SK-N-SH (cell line): ENCODE results near the gene TIMD4. TPM values are rescaled to one million over a fixed set of nuclear protein-coding genes. Genes with fewer than 3 reads are reported as not detected.

Experiments
- CTCF ChIA-PET: fragments of 300-600, 350-600 bp; formaldehyde crosslinking; extraction: SDS; loops from one replicate; lab custom pipeline; 2021; lab: Yijun Ruan, JAX
- POLR2A ChIA-PET: fragments of 350-600 bp; sonication (Branson Sonifier 250); formaldehyde crosslinking; extraction: SDS; loops from one replicate; lab custom pipeline; 2020; ENCODE audit warnings: antibody characterized with exemption, inconsistent platforms; lab: Yijun Ruan, JAX
- DNase-seq: peaks from one replicate; pipeline ENCODE4 v3.0.0; 2012
- H2AFZ ChIP-seq: fragments of 200-600 bp; sonication (generic); 2 replicates; pipeline ENCODE4 v1.8.1; 2016; ENCODE audit warnings: antibody characterized with exemption, mild to moderate bottlenecking, low read depth
- H3F3A ChIP-seq: fragments of 200-600 bp; sonication (generic); replicated peaks from 2 replicates; pipeline ENCODE3; 2016; ENCODE audit warnings: antibody characterized with exemption, mild to moderate bottlenecking; ENCODE audit not compliant: insufficient read depth
- H3K27ac ChIP-seq, 2 experiments: fragments of 200-500 bp in 1 of 2; fragments of 200-600 bp in 1 of 2; sonication (Bioruptor generic) in 1 of 2; sonication (generic), shearing (Covaris generic) in 1 of 2; 2 replicates each; pipeline versions ENCODE4 v1.5.1 to v1.6.1; 2014 to 2016; ENCODE audit warnings: low read depth in 2 of 2, inconsistent platforms in 1 of 2, low read length in 1 of 2, mild to moderate bottlenecking in 1 of 2, mixed read lengths in 1 of 2
- H3K27me3 ChIP-seq: fragments of 200-600 bp; sonication (generic), shearing (Covaris generic); 2 replicates; pipeline ENCODE4 v1.6.1; 2016; ENCODE audit warnings: mixed run types; ENCODE audit not compliant: insufficient read depth
- H3K36me3 ChIP-seq, 2 experiments: fragments of 200-500 bp in 1 of 2; fragments of 200-600 bp in 1 of 2; sonication (Bioruptor generic) in 1 of 2; sonication (generic) in 1 of 2; replicated peaks in 1 of 2; 2 replicates each; pipeline versions ENCODE3 to v1.5.1; 2014 to 2016; ENCODE audit warnings: low read length in 1 of 2, mild to moderate bottlenecking in 1 of 2; ENCODE audit not compliant: insufficient read depth in 2 of 2, control insufficient read depth in 1 of 2
- H3K4me1 ChIP-seq, 2 experiments: fragments of 200-500 bp in 1 of 2; fragments of 200-600 bp in 1 of 2; sonication (Bioruptor generic) in 1 of 2; sonication (generic), shearing (Covaris generic) in 1 of 2; 2 replicates each; pipeline versions ENCODE4 v1.5.1 to v1.6.1; 2014 to 2016; ENCODE audit warnings: low read depth in 1 of 2, low read length in 1 of 2, mixed run types in 1 of 2; ENCODE audit not compliant: insufficient read depth in 2 of 2, control insufficient read depth in 1 of 2
- H3K4me2 ChIP-seq: fragments of 200-600 bp; sonication (generic), shearing (Covaris generic); 2 replicates; pipeline ENCODE4 v1.6.1; 2017; ENCODE audit warnings: mixed run types
- H3K4me3 ChIP-seq, 2 experiments: fragments of 200-500 bp in 1 of 2; fragments of 200-600 bp in 1 of 2; sonication (Bioruptor generic) in 1 of 2; sonication (generic), shearing (Covaris generic) in 1 of 2; 2 replicates each; pipeline versions ENCODE4 v1.5.1 to v1.8.1; 2014 to 2016; ENCODE audit warnings: low read depth in 2 of 2, inconsistent platforms in 1 of 2, low read length in 1 of 2, mild to moderate bottlenecking in 1 of 2, mixed read lengths in 1 of 2, moderate library complexity in 1 of 2
- H3K79me2 ChIP-seq: fragments of 200-600 bp; sonication (generic); 2 replicates; pipeline ENCODE4 v1.8.1; 2017; ENCODE audit warnings: mild to moderate bottlenecking; ENCODE audit not compliant: insufficient read depth
- H3K9ac ChIP-seq: fragments of 200-600 bp; sonication (generic); 2 replicates; pipeline ENCODE4 v1.6.1; 2017; ENCODE audit warnings: mixed run types
- H3K9me2 ChIP-seq: fragments of 200-600 bp; sonication (generic); 2 replicates; pipeline ENCODE4 v1.6.1; 2017; ENCODE audit warnings: mixed run types
- H3K9me3 ChIP-seq: fragments of 200-600 bp; sonication (generic); 2 replicates; pipeline ENCODE4 v1.6.1; 2017; ENCODE audit warnings: mixed run types, mild to moderate bottlenecking, moderate library complexity
- H4K20me1 ChIP-seq: fragments of 200-600 bp; sonication (generic); 2 replicates; pipeline ENCODE4 v1.6.1; 2017; ENCODE audit warnings: mild to moderate bottlenecking, mixed run types; ENCODE audit not compliant: insufficient read depth
- CHD2 ChIP-seq: fragments of 150-350 bp; IDR thresholded peaks from 2 replicates; pipeline ENCODE4 v1.6.1; 2018; ENCODE audit warnings: low read length; ENCODE audit not compliant: partially characterized antibody
- ELF1 ChIP-seq: IDR thresholded peaks from 2 replicates; pipeline ENCODE4 v1.4.0; 2012
- EZH2phosphoT487 ChIP-seq: fragments of 200-600 bp; sonication (generic); IDR thresholded peaks from 2 replicates; pipeline ENCODE4 v1.6.1; 2017; ENCODE audit warnings: low read depth, mixed run types, mild to moderate bottlenecking, antibody characterized with exemption, moderate library complexity, borderline replicate concordance
- FOSL2 ChIP-seq: IDR thresholded peaks from 2 replicates; pipeline ENCODE4 v1.4.0; 2012; ENCODE audit warnings: low read depth, mild to moderate bottlenecking, moderate library complexity, borderline replicate concordance
- FOXM1 ChIP-seq: IDR thresholded peaks from 2 replicates; pipeline ENCODE4 v1.4.0; 2012; ENCODE audit warnings: low read depth, mild to moderate bottlenecking
- GATA2 ChIP-seq: sonication (generic); formaldehyde crosslinking; IDR thresholded peaks from 2 replicates; pipeline ENCODE4 v1.5.0; 2020; ENCODE audit warnings: mild to moderate bottlenecking, missing genetic modification reagents
- NFIC ChIP-seq: IDR thresholded peaks from 2 replicates; pipeline ENCODE4 v1.4.0; 2012; ENCODE audit warnings: borderline replicate concordance
- NRF1 ChIP-seq: IDR thresholded peaks from 2 replicates; pipeline ENCODE4 v1.6.1; 2012; ENCODE audit warnings: low read depth, mild to moderate bottlenecking, low read length
- RFX5 ChIP-seq: IDR thresholded peaks from 2 replicates; pipeline ENCODE4 v1.6.1; 2012; ENCODE audit warnings: mild to moderate bottlenecking, improper control_type of control experiment, low read length
- SIN3A ChIP-seq: IDR thresholded peaks from 2 replicates; pipeline ENCODE4 v1.6.1; 2012; ENCODE audit warnings: low read depth, mild to moderate bottlenecking, low read length, moderate library complexity, borderline replicate concordance
- SMC3 ChIP-seq: IDR thresholded peaks from 2 replicates; pipeline ENCODE4 v1.6.1; 2012; ENCODE audit warnings: low read depth, low read length, improper control_type of control experiment
- TAF1 ChIP-seq: IDR thresholded peaks from 2 replicates; pipeline ENCODE4 v1.6.1; 2012; ENCODE audit warnings: low read depth, mild to moderate bottlenecking, low read length, moderate library complexity, borderline replicate concordance
- TCF12 ChIP-seq: IDR thresholded peaks from 2 replicates; pipeline ENCODE4 v1.4.0; 2012
- WGBS: methylation state at CpG from one replicate; pipeline ENCODE4 v1.1.6; 2017; ENCODE audit warnings: low lambda C conversion rate; 5-methylcytosine and 5-hydroxymethylcytosine counted together
- polyA plus RNA-seq, 3 experiments: library from polyadenylated mRNA; depleted of rRNA; stranded (reverse); fragments of >200 nt; gene quantifications; 2 replicates each; pipeline ENCODE4 v1.2.3, GENCODE V29; 2012
- TF ChIP-seq, protein P1 (sequence below): IDR thresholded peaks from 2 replicates; pipeline ENCODE4; 2012
- TF ChIP-seq, protein P2 (sequence below): IDR thresholded peaks from 2 replicates; pipeline ENCODE4 v1.4.0; 2012; ENCODE audit warnings: low read depth, borderline replicate concordance
- TF ChIP-seq, protein P3 (sequence below): fragments of 150-350 bp; IDR thresholded peaks from 2 replicates; pipeline ENCODE4 v1.6.1; 2016; ENCODE audit warnings: mild to moderate bottlenecking, low read depth, low read length
- TF ChIP-seq, protein P4 (sequence below): fragments of 150-350 bp; IDR thresholded peaks from 2 replicates; pipeline ENCODE4 v1.6.1; 2017; ENCODE audit warnings: antibody characterized with exemption, low read length, low read depth, borderline replicate concordance
- TF ChIP-seq, protein P5 (sequence below): IDR thresholded peaks from 2 replicates; pipeline ENCODE4 v1.4.0; 2012; ENCODE audit warnings: low read depth, borderline replicate concordance
- TF ChIP-seq, protein P6 (sequence below): fragments of 200-600 bp; sonication (generic); IDR thresholded peaks from 2 replicates; pipeline ENCODE4 v1.6.1; 2017; ENCODE audit warnings: antibody characterized with exemption, mild to moderate bottlenecking, moderate library complexity

The TIMD4 gene
- polyA plus RNA-seq (2012; rRNA removed) = not detected in 2 replicates
- not detected in 2 replicates for polyA plus RNA-seq (2012; cell fraction: cytosol; rRNA removed)
- polyA plus RNA-seq (2012; cell fraction: nucleus; rRNA removed) = not detected in 2 replicates

DNA sequence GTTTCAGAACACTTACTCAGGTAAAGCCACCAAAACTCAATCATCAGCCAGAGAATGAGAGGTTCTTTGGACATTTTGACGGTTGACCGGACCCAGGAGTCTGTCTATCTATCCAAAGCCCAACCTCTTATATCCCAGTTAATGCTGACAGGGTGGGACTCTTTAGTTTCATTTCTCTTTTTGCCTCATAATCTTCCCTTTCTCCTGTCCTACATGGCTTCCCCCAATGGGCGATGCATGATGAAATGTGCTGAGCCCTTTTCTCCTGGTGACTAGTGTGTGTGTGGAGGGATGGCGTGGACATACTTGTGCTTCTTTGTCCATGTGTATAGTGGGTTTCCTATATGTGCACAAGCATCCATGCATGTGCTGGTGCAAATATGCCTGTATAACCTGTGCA is at the start of gene TIMD4:
TIMD4 (minus strand) TSS at position 102 of the 400 bp plus-strand sequence; CDS start at position 74, 28 bp downstream.
- 26% methylated on average over 4 of the region's 4 CpGs for WGBS
- CTCF ChIA-PET = no interaction called here

DNA sequence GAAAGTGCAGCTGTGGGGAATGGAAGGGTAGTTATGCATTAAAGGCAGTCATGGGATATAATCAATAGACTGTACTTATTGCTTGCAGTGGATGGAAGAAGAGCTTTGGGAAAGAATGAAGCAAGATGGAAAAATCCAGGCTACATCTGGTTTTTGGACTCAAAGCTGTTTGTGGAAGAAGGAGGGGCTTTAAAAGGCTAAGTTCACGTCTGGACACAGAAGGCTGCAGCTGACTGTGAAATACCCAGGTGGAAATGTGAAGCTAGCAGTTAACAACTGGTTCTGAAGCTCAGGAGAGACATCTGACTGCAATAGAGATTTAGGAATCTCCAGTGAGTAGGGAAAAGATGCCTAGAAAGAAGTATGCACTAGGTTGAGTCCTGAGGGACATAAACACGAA is 43.2 kb upstream of the TIMD4 start:
- no peaks in the 10 kb centered on the region for H3K9me2 ChIP-seq
- H3K27ac ChIP-seq = no peak overlapping the region
- H2AFZ ChIP-seq = no peak overlapping the region
- POLR2A ChIA-PET = no interaction called here
- no peak for DNase-seq
- no peaks in the 10 kb centered on the region for H3F3A ChIP-seq
- no peak overlapping the region for H3K4me3 ChIP-seq
- H4K20me1 ChIP-seq = no peaks in the 10 kb centered on the region
- no peak overlapping the region for H3K4me2 ChIP-seq
- 14% methylated on average over 2 of the region's 2 CpGs for WGBS
- H3K79me2 ChIP-seq = no peaks in the 10 kb centered on the region
- H3K9me3 ChIP-seq = no peaks in the 10 kb centered on the region
- H3K4me1 ChIP-seq = no peaks in the 10 kb centered on the region
- CTCF ChIA-PET = no interaction called here
- H3K27me3 ChIP-seq = no peaks in the 10 kb centered on the region
- H3K36me3 ChIP-seq = no peaks in the 10 kb centered on the region
- H3K9ac ChIP-seq = no peak overlapping the region
- TF ChIP-seq, protein P1, sequence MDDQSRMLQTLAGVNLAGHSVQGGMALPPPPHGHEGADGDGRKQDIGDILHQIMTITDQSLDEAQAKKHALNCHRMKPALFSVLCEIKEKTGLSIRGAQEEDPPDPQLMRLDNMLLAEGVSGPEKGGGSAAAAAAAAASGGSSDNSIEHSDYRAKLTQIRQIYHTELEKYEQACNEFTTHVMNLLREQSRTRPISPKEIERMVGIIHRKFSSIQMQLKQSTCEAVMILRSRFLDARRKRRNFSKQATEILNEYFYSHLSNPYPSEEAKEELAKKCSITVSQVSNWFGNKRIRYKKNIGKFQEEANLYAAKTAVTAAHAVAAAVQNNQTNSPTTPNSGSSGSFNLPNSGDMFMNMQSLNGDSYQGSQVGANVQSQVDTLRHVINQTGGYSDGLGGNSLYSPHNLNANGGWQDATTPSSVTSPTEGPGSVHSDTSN = no peak
- no peak for TF ChIP-seq NFIC
- no peak for TF ChIP-seq SMC3
- no peak for TF ChIP-seq ELF1
- TF ChIP-seq CHD2 = no peak
- TF ChIP-seq, protein P2, sequence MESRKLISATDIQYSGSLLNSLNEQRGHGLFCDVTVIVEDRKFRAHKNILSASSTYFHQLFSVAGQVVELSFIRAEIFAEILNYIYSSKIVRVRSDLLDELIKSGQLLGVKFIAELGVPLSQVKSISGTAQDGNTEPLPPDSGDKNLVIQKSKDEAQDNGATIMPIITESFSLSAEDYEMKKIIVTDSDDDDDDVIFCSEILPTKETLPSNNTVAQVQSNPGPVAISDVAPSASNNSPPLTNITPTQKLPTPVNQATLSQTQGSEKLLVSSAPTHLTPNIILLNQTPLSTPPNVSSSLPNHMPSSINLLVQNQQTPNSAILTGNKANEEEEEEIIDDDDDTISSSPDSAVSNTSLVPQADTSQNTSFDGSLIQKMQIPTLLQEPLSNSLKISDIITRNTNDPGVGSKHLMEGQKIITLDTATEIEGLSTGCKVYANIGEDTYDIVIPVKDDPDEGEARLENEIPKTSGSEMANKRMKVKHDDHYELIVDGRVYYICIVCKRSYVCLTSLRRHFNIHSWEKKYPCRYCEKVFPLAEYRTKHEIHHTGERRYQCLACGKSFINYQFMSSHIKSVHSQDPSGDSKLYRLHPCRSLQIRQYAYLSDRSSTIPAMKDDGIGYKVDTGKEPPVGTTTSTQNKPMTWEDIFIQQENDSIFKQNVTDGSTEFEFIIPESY = no peak
- TF ChIP-seq, protein P3, sequence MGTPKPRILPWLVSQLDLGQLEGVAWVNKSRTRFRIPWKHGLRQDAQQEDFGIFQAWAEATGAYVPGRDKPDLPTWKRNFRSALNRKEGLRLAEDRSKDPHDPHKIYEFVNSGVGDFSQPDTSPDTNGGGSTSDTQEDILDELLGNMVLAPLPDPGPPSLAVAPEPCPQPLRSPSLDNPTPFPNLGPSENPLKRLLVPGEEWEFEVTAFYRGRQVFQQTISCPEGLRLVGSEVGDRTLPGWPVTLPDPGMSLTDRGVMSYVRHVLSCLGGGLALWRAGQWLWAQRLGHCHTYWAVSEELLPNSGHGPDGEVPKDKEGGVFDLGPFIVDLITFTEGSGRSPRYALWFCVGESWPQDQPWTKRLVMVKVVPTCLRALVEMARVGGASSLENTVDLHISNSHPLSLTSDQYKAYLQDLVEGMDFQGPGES = no peak
- TF ChIP-seq GATA2 (CRISPR knock-in tag) = no peak
- no peak for TF ChIP-seq FOXM1
- TF ChIP-seq, protein P4, sequence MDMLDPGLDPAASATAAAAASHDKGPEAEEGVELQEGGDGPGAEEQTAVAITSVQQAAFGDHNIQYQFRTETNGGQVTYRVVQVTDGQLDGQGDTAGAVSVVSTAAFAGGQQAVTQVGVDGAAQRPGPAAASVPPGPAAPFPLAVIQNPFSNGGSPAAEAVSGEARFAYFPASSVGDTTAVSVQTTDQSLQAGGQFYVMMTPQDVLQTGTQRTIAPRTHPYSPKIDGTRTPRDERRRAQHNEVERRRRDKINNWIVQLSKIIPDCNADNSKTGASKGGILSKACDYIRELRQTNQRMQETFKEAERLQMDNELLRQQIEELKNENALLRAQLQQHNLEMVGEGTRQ = no peak
- no peak for TF ChIP-seq NRF1
- no peak for TF ChIP-seq TAF1
- TF ChIP-seq TCF12 = no peak

More for the DNA sequence above, at the start of gene TIMD4:
- no peaks in the 10 kb centered on the region for H3K4me1 ChIP-seq
- no peak within 1 kb of the TSS for H3K9ac ChIP-seq
- no peaks in the 10 kb centered on the region for H3F3A ChIP-seq
- no peak for DNase-seq
- H3K4me3 ChIP-seq = no peak within 1 kb of the TSS
- no peaks in the 10 kb centered on the region for H3K36me3 ChIP-seq
- no peaks in the 10 kb centered on the region for H3K9me2 ChIP-seq
- H4K20me1 ChIP-seq = no peaks in the 10 kb centered on the region
- H2AFZ ChIP-seq = no peak within 1 kb of the TSS
- H3K4me2 ChIP-seq = no peak within 1 kb of the TSS
- TF ChIP-seq FOSL2 = no peak
- TF ChIP-seq CHD2 = no peak
- TF ChIP-seq, protein P5, sequence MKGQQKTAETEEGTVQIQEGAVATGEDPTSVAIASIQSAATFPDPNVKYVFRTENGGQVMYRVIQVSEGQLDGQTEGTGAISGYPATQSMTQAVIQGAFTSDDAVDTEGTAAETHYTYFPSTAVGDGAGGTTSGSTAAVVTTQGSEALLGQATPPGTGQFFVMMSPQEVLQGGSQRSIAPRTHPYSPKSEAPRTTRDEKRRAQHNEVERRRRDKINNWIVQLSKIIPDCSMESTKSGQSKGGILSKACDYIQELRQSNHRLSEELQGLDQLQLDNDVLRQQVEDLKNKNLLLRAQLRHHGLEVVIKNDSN = no peak
- TF ChIP-seq GATA2 (CRISPR knock-in tag) = no peak
- TF ChIP-seq RFX5 = no peak
- no peak for TF ChIP-seq TAF1
- TF ChIP-seq EZH2phosphoT487 = no peak
- no peak for TF ChIP-seq TCF12
- TF ChIP-seq SIN3A = no peak
- TF ChIP-seq, protein P6, sequence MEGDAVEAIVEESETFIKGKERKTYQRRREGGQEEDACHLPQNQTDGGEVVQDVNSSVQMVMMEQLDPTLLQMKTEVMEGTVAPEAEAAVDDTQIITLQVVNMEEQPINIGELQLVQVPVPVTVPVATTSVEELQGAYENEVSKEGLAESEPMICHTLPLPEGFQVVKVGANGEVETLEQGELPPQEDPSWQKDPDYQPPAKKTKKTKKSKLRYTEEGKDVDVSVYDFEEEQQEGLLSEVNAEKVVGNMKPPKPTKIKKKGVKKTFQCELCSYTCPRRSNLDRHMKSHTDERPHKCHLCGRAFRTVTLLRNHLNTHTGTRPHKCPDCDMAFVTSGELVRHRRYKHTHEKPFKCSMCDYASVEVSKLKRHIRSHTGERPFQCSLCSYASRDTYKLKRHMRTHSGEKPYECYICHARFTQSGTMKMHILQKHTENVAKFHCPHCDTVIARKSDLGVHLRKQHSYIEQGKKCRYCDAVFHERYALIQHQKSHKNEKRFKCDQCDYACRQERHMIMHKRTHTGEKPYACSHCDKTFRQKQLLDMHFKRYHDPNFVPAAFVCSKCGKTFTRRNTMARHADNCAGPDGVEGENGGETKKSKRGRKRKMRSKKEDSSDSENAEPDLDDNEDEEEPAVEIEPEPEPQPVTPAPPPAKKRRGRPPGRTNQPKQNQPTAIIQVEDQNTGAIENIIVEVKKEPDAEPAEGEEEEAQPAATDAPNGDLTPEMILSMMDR = no peak
- H3K79me2 ChIP-seq = no peaks in the 10 kb centered on the region
- H3K9me3 ChIP-seq = no peaks in the 10 kb centered on the region
- no peak within 1 kb of the TSS for H3K27ac ChIP-seq
- no peaks in the 10 kb centered on the region for H3K27me3 ChIP-seq
- POLR2A ChIA-PET = no interaction called here
